NCI-H774 (cell line): ENCODE results near the gene LCP2.
"Not testable (repeated sequence)": the region's sequence is repeated elsewhere in the genome, so short reads cannot be mapped to it uniquely, and the experiment has no call there.

Source experiments
- DNase-seq: peaks from one replicate; lab custom pipeline; 2025; lab: John Stamatoyannopoulos, UW

LCP2 gene

DNA sequence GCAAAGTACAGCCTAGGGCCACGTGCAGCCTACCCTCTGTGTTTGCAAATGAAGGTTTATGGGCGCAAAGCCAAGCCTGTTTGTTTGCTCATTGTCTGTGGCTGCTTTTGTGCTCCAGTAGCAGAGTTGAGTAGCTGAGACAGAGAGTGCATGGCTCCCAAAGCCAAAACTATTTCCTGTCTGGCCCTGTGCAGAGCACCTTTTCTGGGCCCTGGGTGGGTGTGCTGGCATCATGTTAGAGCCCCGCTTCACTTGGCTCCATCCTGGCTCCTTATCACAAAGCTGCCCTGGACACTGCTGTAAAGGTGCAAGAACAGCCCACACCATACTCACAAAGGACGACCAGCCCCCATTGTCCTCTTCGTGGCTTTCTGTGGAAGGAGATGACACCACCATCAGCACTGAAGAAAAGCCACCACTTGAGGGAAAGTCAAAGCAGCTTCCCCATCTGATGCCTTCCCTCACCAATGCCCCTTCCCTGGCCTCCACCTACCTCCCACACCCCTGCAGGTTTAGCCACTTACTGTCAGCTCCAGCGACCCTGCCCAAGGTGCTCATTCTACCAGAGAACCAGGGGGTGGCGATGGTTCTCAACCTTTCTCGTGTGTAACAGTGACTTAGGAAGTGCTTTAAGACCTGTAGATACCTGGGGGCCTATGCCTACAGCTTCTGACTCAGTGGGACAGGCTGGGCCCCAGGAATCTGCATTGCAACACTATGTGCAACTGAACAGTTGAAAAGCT, 23.4 kb downstream of the LCP2 start:
- DNase-seq: peak; percentile 76

DNA sequence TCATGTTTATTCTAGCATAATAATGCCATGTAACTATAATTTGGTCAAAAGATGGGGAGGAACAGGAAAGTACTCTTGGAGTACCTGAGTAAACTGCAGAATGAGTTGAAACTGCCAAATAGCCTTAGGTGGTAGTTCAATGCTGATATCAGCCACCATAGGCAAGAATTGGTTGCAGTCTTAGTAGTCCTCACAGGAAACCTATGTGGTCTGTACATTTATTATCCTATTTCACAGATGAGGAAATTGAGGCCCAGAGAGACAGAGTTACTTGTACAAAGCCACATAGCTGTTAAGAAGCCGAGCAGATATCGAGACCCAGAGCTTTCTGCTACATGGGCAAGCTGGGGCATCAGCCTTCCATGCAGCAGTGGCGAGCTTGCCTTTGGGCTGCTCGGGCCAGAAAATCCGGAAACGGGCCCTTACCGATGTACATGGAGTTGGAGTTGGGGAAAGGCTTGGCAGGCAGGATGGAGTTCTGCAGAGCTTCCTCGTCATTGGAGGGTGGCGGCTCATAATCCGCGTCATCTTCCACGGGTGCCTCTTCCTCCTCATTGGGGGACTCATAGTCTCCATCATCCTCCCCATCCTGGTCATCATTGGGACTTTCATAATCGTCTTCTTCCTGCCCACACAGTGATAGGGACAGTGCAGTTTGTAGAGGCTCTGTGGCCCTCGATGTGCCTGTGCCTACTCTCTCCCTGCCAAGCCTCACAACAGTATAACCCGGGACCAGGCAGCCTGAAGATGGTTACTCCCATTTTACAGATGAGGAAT, 27.1 kb downstream of the LCP2 start:
- no peak for DNase-seq

DNA sequence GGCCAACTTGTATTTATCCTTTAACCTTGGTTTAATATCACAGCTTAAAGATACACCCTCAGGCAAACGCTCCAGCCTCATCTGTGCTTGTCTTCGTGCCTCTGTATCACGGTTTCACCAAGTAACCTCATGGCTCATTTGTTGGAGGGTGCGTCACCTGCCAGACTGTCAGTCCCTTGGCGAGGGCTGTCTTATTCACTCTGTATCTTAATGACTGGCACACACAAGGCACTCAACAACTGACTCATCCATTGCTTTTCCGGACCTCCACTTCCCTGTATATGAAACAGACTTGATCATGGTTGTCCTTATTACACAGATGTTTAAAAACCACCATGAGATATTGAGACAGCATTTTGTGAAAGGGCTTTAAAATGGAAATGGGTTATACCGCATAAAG, 28.0 kb downstream of the LCP2 start:
- DNase-seq: no peak

DNA sequence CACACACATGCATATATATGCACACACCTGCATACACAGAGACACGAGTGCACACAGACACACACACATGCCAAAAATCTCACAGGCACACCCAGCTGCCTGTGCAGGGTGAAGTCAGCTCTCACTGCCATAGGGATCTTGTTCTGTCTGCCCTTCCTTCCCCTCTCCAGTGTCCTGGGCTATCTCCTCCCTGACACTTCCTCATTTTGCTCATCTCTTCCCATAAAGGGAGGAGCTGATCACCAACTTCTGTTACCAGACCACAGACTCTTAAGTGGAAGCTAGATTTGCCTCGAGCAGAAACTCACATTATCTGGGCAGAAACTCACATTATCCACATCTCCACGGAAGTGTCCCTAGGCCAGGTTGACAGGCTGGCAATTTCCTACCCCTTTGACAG, 28.7 kb downstream of the LCP2 start:
- DNase-seq: no peak

DNA sequence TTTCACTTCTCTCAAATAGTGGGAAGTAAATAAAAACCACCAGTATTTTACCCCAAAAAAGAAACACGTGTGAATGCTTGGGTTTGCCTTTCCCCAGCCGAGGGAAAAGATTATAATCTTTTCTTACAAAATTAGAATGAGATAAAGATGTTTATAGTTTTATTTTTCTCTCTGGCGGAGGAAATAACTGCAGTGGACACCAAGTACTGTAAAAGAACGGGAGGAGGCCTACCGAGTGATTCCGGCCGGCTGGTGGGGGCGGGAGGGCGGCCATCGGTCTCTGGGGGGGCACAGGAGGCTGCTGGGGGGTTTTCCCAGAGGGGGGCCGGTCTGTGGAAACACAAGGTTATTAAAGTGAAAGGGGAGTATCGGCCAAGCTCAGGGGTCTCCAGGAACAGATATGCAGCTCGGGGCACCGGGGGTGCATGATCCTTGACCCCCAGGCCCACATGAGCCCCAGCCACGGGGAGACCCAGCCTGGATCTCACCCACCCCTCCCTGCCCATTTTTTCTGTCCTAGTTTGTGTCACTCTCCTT, 29.4 kb downstream of the LCP2 start:
- no peak for DNase-seq

DNA sequence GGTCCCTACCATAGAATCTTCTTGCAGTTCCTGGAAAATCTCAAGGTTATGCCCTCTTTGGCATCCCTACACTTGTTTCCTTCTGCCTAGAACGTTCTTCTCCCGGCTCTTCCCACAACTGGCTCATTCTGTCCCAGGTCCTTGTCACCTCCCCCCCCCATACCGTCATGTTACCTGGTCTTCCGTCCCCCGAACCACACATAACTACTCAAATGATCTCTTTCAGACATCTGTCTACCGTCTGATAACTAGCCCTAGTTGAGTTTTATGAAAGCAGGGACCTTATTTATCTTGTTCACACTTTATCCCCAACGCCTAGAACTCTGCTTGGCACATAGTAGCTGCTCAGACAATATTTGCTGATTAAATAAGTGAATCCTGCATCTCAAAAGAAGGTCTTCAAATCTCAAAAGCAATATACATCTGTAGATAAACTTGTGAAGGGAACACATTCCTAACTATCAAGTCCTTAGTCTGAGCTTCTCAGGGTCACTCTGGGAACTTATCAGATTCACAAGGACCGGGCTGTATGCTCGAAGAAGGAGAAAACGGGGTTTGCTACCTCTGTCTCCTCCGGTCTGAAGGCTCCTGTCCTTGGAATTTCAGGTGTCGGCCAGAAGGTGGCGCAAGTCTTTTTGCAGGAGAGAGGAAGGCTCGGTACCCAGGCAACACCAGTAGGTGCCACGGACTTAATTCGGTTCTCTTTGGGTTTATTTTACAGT, 30.0 kb downstream of the LCP2 start:
- DNase-seq: peak; percentile 62

DNA sequence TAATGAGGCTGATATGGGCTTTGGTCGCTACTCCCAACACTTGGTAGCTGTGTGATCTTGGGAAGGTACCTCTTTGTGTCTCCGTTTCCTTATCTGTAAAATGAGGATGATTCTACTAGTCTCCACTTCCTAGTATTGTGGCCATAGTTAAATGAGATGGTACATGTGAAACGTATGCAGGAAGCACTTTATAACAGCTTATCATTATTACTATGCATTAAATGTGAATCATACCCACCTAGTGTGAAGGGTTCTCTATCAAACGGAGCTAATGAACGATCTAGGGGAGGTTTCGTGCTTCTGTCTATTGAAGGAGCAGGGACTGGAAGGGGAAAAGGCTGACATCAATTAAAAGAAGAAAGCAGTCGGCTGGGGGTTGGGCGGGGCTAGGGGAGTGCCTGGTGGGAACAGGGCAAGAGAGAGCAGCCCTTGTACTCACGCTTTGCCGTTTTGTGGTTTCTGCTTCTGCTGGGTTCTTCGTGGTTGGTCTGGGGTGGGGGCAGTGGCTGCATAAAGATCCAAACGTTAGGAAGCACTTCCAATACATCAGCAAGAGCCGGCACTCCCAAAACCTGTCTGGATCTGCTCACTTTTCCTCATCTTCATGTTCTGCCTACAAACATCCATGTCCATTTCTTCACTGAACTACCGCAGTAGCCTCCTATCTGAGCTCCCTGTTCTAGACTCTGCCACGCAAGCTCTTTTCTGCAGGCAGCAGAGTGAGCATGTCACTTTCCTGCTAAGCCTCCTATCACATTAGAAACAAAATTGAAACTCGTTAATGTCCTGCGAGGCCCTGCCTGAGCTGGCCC, 30.8 kb downstream of the LCP2 start:
- DNase-seq: no peak

DNA sequence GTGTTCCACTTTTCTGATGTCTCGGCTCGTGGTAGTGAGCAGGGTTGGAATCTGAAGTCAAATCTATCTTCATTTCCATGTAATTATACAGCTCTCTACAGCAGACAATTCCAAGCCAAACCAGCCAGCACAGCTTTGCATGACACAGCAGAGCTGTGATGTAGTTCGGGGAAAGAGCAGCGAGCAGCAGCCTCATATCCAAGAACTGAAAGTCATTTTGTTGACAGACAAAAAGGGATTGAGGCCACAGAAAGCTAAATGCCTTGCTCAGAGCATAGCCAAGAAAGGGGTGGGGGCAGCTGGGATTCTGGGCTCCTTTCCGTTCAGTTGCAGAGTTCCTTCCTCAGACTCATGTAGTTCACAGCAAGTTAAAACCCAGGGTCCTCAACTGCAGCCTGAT, 32.1 kb downstream of the LCP2 start:
- no peak for DNase-seq

DNA sequence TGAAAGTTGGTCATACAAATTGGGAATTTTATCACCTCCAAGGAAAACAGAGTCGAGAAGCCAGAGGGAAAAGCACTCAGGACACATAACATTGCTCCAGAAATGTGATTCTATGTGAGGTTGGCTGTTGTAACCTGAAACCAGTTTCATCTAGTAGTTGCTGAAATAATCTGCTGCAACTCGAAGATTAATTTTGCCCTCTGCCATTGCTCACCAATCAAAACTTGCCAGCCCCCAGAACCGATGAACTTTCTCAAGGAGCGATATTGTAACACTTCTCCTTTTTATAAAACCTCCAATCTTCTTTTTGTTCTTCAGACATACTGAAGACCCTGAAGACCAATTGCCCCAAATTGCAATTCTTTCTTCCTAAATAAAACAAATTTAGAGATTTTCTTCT, 33.7 kb downstream of the LCP2 start:
- DNase-seq: no peak

DNA sequence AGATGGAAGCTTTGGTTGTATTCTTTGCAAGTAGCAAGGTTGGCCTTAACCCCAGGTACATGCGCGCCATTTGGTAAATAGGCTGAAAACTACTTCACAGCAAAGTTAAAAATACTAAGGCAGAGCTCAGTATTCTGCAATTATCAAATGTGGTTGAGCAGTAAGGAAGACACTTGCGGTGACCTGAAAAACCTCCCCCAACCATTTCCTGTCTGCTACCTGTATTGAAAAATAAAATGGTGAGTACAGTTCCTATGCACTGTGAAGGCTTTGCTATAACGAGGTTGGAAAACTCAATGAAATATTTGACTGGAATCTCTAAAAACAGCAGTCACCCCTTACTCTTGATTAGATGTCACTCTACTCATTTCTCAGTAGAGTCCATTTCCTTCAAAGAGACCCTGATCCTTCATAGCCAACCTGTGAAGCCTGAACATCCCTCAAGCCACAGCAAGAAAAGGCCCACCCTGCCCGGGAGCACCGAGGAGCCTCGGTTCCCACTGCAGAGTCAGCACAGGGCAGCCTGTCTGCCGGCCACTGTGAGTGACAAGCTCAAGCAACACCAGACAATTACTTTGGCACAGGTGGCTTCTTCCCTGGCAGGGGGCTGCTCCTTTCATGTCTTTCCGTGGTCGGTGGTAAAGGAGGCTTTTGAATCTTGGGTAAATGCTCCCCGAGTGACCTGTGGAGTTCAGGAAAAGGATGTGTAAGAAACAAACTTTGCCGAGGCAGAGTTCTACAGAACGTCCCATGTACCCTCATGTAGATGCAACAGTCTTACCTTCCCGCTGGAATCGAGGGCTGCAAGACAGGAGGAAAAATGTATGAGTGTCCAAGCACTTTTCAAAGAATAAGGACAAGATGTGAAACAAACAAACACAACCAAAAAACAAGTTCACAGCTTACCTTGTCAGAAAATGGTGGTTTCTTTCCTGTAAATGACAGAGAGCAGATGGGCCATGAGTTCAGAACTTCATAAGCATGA, 35.2 kb downstream of the LCP2 start:
- DNase-seq: no peak

DNA sequence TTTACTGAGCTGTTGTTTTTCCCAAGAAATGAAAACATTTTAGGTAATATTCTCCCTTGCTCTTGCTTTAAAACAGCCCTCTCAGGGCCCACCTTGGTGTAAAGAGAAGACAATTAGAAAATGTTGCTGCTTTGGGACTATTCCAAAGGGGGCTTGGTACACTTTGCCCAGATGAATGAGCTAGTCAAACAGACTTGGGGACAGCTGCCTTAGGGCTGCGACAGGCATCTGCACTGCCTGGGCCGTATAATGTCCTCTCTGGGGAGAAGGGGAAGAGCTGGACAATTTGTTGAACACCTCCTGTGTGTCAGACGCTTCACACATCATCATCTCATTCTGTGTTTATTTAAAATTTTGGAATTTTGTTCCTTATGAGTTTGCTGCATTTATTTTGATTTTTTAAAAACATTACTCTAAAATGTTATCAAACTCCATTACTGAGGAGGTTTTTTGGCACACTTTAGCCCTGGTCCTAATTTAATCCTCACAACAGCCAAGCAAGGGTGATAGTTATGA, 36.0 kb downstream of the LCP2 start:
- no peak for DNase-seq

DNA sequence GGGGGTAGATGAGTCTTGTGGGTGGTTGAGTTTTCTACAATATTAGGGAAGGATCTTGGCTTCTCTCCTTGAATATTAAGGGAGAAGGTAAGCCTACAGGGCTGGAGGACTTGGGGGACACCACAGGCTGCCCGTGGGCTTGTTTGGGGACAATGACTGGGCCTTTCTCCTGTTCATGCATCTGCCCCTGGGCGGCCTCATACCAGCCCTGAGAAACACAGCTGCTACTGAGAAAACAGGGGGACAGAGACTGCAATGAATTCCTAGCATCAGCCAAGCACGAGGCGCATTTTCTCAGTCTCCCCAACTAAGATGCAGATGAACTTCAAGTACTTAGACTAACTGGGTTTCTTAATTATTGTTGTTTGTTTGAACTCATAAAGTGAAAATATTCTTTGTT, 40.2 kb downstream of the LCP2 start:
- no peak for DNase-seq

DNA sequence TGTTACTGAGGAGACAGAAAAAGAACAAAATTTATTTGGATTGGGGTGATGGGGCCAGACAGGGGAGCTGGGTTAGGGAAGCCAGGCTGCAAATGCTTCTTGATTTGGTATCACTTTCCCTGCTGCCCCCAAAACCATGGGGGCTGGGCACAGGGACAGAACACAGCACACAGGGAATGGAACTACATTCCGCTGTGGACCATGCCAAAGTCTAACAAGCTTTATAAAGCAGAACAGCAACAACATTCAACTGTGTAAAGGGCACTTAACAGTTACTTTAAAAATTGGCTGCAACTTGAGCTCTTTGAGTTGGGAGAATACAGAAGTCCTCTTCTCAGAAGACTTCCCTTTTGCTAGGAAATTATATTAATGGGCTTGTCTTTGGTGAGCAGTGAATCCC, 41.0 kb downstream of the LCP2 start:
- DNase-seq: no peak

DNA sequence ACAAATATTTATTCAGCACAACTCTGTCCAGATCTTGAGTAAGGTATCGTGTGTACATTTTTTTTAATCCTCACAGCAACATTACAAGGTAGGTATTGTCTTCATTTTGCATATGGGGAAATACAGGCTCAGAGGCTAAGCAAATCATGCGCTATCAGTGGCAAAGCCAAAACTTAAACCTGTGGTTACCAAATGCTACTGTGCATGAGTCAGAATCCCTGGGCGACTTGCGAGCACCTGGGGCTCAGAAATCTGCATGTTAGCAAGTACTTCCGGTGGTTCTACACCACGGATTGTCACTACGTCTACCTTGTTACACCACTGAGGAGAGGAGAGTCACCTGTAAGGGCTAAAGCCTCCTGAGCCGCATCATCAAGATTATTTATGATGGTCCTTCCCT, 43.5 kb downstream of the LCP2 start:
- no peak for DNase-seq

DNA sequence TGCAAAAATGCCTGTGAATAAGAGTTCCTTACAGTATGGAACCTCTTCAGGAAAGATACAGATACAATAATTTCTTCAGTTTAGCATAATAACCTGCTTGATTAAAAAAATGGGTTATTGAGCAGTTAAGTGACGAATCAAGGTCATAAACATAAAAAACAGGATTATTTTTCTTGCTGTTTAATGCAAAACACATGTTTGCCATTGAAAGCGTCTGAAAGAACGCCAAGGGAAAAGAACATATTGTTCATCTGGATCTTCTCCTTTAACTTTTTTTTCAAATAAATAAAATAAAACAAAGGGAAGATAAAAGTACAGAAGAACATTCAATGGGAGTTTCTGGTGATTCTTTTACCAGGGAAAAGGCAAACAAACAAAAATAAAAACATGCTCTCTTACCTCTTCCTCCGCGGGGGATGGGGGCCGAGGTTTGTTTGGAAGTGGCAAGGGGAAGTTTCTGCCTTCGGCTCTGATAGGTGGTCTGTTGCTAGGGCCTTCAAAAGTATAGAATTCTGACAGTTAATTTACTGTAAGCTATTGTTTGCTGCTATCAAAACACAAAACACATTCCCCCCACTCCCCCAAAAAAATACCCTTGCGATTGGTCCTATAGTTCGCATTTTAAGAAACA, 44.7 kb downstream of the LCP2 start:
- DNase-seq: no peak

DNA sequence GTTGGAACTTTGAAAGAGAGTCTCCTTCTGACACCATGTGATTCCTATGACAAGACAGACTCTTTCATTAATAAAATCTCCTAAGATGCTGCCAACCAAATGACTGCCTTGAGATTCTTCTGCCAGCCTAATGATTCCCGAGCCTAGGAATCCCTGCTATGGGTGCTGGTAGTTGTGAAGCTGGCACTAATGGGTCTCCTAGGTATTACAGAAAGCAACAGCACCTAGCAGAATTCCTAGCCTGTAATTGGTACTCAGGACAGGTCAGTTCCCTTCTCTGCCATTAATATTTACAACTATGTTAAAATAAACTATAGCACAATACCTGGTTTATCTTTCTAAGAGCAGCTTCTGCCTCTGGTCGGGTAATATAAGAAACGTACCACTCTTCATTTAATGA, 45.5 kb downstream of the LCP2 start:
- DNase-seq: no peak

DNA sequence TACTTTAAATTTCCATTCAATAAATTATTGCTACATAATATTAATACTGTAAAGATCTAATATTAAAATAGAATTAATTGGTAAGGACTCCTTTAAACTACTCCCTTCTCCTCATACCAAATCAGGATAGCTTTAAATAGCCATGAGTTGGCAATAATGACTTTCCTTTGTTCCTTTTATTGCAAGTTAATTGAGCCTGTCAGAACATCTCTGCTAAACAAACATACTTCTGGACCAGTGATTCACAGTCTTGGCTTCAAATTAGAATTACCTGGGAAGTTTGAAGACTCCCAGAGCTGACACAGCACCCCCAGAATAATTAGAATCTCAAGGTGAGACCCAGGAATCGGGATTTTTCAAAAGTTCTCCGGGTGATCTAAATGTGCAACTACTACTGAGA, 46.1 kb downstream of the LCP2 start:
- no peak for DNase-seq

DNA sequence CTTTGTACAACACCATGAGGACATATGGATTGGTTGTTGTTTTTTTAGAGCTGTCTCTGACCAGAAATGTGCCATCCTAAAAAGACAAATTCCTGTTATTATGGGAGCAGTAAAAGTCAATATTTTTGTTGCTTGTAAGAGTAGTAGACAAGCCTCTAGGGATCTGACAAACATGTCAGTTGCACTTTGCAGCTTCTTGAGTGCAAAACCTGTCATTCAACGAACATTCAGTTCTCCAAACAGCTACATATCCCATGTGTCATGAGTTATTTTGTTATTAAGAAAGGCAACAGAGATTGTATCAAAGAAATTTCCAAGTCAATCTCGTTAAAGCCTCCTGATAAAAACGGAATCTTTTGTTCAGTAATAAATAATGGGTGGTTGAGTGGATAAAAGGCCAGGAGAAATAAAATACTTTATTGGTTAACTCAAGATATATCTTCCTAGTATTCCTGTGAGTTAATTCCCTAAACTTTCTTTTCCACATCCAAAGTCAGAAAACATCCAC, 46.7 kb downstream of the LCP2 start:
- no peak for DNase-seq

DNA sequence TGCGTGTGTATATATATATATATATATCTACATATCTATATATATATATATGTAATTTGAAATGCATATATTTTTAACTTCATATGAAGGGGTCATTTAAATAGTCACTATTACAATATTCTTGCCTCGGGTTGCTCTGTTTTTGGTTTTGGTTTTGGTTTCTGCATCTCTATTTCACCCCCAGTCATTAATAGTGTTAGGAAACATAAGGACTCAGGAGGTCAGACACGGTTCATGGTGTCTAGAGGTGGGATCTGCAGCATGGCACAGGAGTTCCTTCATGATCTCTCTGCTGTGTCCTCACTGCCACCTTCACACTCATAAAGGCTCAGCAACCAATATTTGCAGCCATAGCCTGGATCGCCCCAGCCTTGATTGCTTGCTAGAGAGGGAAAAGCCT, 48.2 kb downstream of the LCP2 start:
- no peak for DNase-seq

DNA sequence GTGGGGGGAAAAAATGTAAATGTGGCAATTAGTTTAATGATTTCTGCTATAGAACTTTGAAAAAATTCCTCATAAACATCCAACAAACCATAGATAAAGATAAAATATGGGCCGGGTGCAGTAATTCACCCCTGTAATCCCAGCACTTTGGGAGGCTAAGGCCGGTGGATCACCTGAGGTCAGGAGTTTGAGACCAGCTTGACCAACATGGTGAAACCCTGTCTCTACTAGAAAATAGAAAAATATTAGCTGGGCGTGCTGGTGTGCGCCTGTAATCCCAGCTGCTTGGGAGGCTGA, 48.7 kb downstream of the LCP2 start:
- not testable (repeated sequence) for DNase-seq
